ENCODE measurements around the gene DCAF4L1. TPM values are rescaled to one million over a fixed set of nuclear protein-coding genes. Genes with fewer than 3 reads are reported as not detected.
A peak's percentile ranks its signal among the peaks of the same experiment; 100 is the strongest.

The DCAF4L1 gene
- total and polyA plus RNA-seq, 5 donors: 0.07 to 0.42 (median 0.12) TPM

DNA sequence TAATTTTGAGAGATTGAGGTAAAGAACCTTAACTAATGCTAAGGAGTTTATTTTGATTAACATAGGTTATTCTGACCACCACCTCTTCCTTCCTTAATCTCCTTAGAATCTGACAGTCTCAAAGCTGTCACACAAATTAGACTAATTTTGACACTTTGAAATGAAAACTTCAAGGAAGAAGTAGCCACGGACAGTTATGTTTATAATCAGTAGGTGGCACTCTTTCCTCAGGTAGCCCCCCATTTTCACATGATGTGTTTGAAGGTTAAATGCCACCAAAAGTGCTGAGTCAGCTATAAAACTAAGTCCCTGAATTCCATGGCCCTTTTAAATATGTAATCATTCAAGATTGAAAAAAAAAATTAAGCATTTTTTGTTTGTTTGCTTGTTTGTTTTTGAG, 23.9 kb upstream of the DCAF4L1 start:
- DNase-seq: no peak
- no peak overlapping the region for H3K27ac ChIP-seq (ENCODE audit: low read length)
- no peaks in the 10 kb centered on the region for H3K4me1 ChIP-seq (ENCODE audit: control insufficient read depth, insufficient read depth, low read length)
- H3K9me3 ChIP-seq (ENCODE audit: control insufficient read depth, low read length): no peaks in the 10 kb centered on the region
- 42% methylated on average over 1 of the region's 1 CpG for WGBS
- H3K4me3 ChIP-seq (ENCODE audit: low read length): no peak overlapping the region
- ATAC-seq: no peak
- H3K27me3 ChIP-seq (ENCODE audit: control insufficient read depth, insufficient read depth): no peaks in the 10 kb centered on the region
- intact Hi-C loops (cut with DNase I): no loop called here

DNA sequence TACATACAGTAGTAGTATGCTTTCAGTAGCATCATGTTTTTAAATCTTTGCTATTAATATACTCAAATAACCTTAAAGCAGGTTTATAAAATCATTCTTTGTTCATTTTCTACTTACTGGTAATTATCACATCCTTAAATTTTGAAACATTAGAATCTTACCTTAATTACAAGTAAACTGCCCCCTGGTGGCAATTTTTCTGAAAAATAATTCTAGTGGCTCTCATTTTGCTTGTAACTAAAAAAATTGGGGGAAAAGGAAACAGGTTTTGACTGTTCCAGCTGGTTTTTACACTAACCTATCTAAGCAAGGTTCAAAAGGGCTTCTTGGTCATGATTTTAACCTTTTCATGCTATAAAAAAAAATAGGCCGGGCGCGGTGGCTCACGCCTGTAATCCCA, 18.5 kb upstream of the DCAF4L1 start:
- Histone ChIP-seq H3K4me1 (ENCODE audit: control insufficient read depth, insufficient read depth, low read length) (no peaks in the 10 kb centered on the region), H3K27ac (ENCODE audit: low read length) (no peak overlapping the region), H3K4me3 (ENCODE audit: low read length) (no peak overlapping the region), H3K27me3 (ENCODE audit: control insufficient read depth, insufficient read depth) (no peaks in the 10 kb centered on the region), H3K9me3 (ENCODE audit: control insufficient read depth, low read length) (no peaks in the 10 kb centered on the region)
- ATAC-seq: no peak
- intact Hi-C loops (cut with DNase I): no loop called here
- 92% methylated on average over 4 of the region's 4 CpGs for WGBS
- DNase-seq: no peak

DNA sequence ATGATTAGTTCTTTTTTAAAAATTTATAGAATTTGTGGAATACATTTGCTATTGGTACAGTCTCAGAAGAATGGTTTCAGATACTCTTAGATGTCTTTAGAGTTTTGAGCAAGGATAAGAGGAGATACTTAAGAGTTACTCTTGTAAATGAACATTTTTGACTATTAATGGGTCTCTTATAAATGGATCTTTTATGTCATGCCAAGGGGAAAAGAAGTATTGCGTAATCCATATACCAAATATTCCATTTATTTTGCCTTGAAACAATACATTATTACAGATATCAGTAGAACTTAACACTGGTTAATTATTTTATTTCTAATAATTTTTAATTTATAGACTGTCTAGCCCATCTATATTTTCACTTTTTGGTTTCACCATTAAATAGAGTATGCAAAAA, 17.2 kb upstream of the DCAF4L1 start:
- intact Hi-C loops (cut with DNase I): no loop called here
- H3K4me1 ChIP-seq (ENCODE audit: control insufficient read depth, insufficient read depth, low read length): no peaks in the 10 kb centered on the region
- H3K27me3 ChIP-seq (ENCODE audit: control insufficient read depth, insufficient read depth): no peaks in the 10 kb centered on the region
- ATAC-seq (no peak), DNase-seq (no peak)
- H3K27ac ChIP-seq (ENCODE audit: low read length): no peak overlapping the region
- H3K4me3 ChIP-seq (ENCODE audit: low read length): no peak overlapping the region
- 95% methylated on average over 1 of the region's 1 CpG for WGBS
- no peaks in the 10 kb centered on the region for H3K9me3 ChIP-seq (ENCODE audit: control insufficient read depth, low read length)

DNA sequence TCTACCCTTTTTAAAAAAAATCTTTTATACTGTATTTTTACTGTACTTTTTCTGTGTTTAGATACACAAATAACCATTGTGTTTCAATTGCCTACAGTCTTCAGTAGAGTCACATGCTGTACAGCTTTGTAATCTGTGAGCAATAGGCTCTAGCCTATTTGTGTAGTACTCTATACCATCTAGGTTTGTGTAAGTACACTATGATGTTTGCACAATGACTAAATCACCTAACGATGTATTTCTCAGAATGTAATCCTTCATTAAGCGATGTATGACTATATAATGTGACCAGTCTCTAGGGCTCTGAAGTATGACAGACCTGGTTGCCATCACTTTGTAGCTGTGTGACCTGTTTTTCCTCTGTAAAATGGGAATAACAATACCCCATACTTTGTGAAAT, 14.2 kb upstream of the DCAF4L1 start:
- no peak overlapping the region for H3K27ac ChIP-seq (ENCODE audit: low read length)
- no peaks in the 10 kb centered on the region for H3K9me3 ChIP-seq (ENCODE audit: control insufficient read depth, low read length)
- DNase-seq: no peak
- intact Hi-C loops (cut with DNase I): no loop called here
- WGBS: 97% methylated on average over 2 of the region's 2 CpGs
- no peaks in the 10 kb centered on the region for H3K4me1 ChIP-seq (ENCODE audit: control insufficient read depth, insufficient read depth, low read length)
- H3K4me3 ChIP-seq (ENCODE audit: low read length): no peak overlapping the region
- H3K27me3 ChIP-seq (ENCODE audit: control insufficient read depth, insufficient read depth): no peaks in the 10 kb centered on the region
- ATAC-seq: no peak

DNA sequence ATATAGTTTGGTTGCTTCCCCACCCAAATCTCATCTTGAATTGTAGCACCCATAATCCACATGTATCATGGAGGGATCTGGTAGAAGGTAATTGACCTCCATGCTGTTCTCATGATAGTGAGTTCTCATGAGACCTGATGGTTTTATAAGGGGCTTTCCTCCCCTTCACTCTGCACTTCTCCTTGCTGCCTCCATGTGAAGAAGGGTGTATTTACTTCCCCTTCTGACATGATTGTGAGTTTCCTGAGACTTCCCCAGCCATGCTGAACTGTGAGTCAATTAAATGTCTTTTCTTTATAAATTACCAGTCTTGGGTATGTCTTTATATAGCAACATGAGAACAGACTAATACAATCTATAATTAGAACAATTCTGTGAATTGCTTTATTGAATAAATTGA, 11.9 kb upstream of the DCAF4L1 start:
- DNase-seq (no peak), ATAC-seq (no peak)
- H3K4me3 ChIP-seq (ENCODE audit: low read length): no peak overlapping the region

DNA sequence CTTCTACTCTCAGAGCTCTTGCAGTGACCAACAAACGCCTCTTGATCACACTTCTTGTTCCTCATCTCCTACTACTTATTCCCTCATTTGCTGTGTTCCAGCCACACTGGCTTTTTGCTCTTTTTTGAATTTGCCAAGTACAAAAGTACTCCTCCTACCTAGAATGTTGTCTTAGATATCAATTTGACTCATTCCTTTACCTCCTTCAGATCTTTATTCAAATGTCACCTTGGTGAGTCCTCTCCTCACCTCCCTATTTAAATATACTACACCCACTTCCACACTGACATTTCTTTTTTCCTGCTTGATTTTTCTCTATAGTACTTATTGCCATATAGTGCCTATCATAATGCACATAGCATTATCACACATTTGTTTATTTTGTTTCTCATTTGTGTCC, 6.2 kb upstream of the DCAF4L1 start:
- Histone ChIP-seq H3K9me3 (ENCODE audit: control insufficient read depth, low read length) (no peaks in the 10 kb centered on the region), H3K27ac (ENCODE audit: low read length) (no peak overlapping the region), H3K4me1 (ENCODE audit: control insufficient read depth, insufficient read depth, low read length) (no peaks in the 10 kb centered on the region), H3K4me3 (ENCODE audit: low read length) (no peak overlapping the region), H3K27me3 (ENCODE audit: control insufficient read depth, insufficient read depth) (no peaks in the 10 kb centered on the region)
- DNase-seq (no peak), ATAC-seq (no peak)
- 77% methylated on average over 1 of the region's 1 CpG for WGBS
- intact Hi-C loops (cut with DNase I): no loop called here

More for the DNA sequence above, 11.9 kb upstream of the DCAF4L1 start:
- no peaks in the 10 kb centered on the region for H3K4me1 ChIP-seq (ENCODE audit: control insufficient read depth, insufficient read depth, low read length)
- H3K27ac ChIP-seq (ENCODE audit: low read length): no peak overlapping the region
- no peaks in the 10 kb centered on the region for H3K9me3 ChIP-seq (ENCODE audit: control insufficient read depth, low read length)
- intact Hi-C loops (cut with DNase I): no loop called here
- H3K27me3 ChIP-seq (ENCODE audit: control insufficient read depth, insufficient read depth): no peaks in the 10 kb centered on the region

DNA sequence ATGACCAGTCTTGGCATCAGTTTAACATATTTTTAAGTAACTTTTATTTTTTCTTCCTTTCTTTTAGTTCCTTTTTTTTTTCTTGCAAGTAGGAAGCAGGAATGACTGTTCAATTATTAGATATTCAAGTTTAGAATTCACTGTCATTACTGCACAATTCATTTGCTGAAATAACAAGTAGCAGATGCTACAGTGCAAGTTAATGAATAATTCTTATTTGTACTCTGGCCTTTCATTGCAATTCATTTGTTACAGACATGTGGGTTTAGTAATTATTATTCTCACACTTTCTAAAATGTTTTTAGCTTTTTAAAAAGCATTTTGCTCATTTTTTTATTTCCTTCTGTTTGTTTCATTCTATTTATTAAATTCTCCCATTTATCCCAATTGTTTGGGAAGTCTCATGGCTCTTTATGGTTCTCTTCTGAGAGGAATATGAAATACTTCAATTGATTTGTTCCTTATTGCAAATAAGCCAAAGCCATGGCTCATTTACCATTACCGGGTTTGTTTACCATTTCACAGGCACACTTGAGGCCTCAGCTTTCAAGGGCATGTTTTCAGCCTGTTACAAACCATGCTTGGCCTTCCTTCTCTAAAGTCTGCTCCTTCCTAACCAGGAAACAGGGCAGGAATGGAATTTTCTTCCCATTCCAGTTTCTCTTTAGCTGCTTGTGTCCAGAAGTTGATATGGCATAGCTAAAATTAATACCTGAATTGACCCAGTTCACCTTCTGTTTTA, 4.6 kb upstream of the DCAF4L1 start:
- Histone ChIP-seq H3K27me3 (ENCODE audit: control insufficient read depth, insufficient read depth) (no peaks in the 10 kb centered on the region), H3K27ac (ENCODE audit: low read length) (no peak overlapping the region), H3K4me1 (ENCODE audit: control insufficient read depth, insufficient read depth, low read length) (no peaks in the 10 kb centered on the region), H3K4me3 (ENCODE audit: low read length) (no peak overlapping the region), H3K9me3 (ENCODE audit: control insufficient read depth, low read length) (no peaks in the 10 kb centered on the region)
- 77% methylated on average over 1 of the region's 1 CpG for WGBS
- no peak for ATAC-seq
- intact Hi-C loops (cut with DNase I): no loop called here
- DNase-seq: no peak

DNA sequence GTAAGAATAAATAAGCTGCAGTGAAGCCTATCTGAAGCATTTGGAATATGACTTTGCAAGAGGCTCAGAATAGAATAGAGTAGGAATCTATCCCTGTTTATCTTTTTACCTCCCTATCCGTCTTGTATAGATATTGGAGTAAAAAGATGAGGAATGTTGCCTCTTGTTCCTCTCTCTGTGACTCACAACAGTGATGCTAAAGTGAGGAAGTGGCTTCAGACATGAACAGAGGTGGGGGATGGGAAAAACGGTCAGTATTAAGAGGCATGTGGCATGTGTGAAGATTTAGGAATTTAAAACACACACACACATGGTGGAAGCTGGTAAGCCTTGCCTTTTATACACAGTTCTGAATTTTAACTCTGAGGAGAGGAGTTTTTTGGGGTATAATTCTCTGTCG, 3.8 kb upstream of the DCAF4L1 start:
- 42% methylated on average over 3 of the region's 3 CpGs for WGBS
- ATAC-seq (no peak), DNase-seq (no peak)
- no peak overlapping the region for H3K4me3 ChIP-seq (ENCODE audit: low read length)
- no peaks in the 10 kb centered on the region for H3K4me1 ChIP-seq (ENCODE audit: control insufficient read depth, insufficient read depth, low read length)
- no peak overlapping the region for H3K27ac ChIP-seq (ENCODE audit: low read length)
- intact Hi-C loops (cut with DNase I): no loop called here
- no peaks in the 10 kb centered on the region for H3K9me3 ChIP-seq (ENCODE audit: control insufficient read depth, low read length)
- no peaks in the 10 kb centered on the region for H3K27me3 ChIP-seq (ENCODE audit: control insufficient read depth, insufficient read depth)

DNA sequence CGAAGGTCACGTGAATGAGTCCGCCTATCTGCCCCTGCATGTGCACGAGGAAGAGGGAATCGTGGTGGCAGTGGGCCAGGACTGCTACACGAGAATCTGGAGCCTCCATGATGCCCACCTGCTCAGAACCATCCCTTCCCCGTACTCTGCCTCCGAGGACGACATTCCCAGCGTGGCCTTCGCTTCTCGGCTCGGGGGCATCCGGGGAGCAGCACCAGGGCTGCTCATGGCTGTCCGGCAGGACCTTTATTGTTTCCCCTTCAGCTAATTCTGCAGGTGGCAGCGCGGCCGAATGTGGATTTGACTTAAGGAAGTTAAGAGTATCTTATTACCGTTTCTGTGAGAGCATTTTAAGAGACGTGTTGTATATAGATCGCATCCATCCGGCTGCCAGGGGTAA, 1.2 kb downstream of the DCAF4L1 start:
- Histone ChIP-seq H3K9me3 (ENCODE audit: control insufficient read depth, low read length) (no peaks in the 10 kb centered on the region), H3K27me3 (ENCODE audit: control insufficient read depth, insufficient read depth) (no peaks in the 10 kb centered on the region), H3K27ac (ENCODE audit: low read length) (no peak overlapping the region), H3K4me3 (ENCODE audit: low read length) (no peak overlapping the region), H3K4me1 (ENCODE audit: control insufficient read depth, insufficient read depth, low read length) (no peaks in the 10 kb centered on the region)
- intact Hi-C loops (cut with DNase I): no loop called here
- 91% methylated on average over 22 of the region's 22 CpGs for WGBS
- DNase-seq: peak in 1 of 3 donors; percentile 50
- ATAC-seq: no peak

DNA sequence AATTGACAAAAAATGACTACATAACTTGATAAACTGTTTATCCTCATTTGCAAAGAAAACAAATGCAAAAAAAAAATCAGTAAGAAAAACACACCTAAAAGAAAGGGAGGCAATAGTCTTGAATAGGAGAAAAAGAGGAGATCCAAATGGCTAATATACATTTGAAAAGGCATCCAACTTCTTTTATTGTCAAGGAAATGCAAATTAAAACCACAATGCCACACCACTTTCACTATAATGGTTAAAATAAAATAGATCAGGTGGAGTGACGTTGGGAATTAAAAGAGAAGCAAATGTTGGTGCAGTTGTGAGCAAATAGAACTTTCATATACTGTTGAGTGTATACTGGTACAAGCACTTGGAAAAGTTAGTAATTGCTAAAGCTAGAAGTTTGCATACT, 3.6 kb downstream of the DCAF4L1 start:
- H3K4me3 ChIP-seq (ENCODE audit: low read length): no peak overlapping the region
- no peak for ATAC-seq
- intact Hi-C loops (cut with DNase I): no loop called here
- no peaks in the 10 kb centered on the region for H3K4me1 ChIP-seq (ENCODE audit: control insufficient read depth, insufficient read depth, low read length)
- 38% methylated on average over 1 of the region's 1 CpG for WGBS
- no peak for DNase-seq
- H3K27ac ChIP-seq (ENCODE audit: low read length): no peak overlapping the region
- H3K9me3 ChIP-seq (ENCODE audit: control insufficient read depth, low read length): no peaks in the 10 kb centered on the region
- no peaks in the 10 kb centered on the region for H3K27me3 ChIP-seq (ENCODE audit: control insufficient read depth, insufficient read depth)

DNA sequence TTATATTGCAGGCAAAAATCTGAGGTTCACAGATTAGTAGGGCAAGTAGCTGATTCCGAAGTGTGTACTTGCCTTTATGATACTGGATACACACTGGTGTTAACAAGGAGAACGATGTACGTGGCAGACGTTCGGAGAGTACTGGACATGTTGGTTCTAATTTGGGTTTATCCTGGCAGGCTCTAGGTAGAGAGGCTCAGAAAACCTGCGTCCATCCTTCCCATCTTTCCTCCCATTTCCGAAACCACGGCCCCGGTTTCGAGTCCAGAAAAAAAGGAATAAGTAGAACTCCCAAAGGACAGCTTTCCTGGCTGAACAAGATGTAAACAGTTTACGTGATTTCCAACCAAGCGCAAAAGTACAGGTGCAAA, 8.4 kb downstream of the DCAF4L1 start:
- ATAC-seq: peak; percentile 13 to 41
- intact Hi-C loops (cut with DNase I): no loop called here
- Histone ChIP-seq H3K4me3 (ENCODE audit: low read length) (peak overlapping the region; percentile 67), H3K9me3 (ENCODE audit: control insufficient read depth, low read length) (no peaks in the 10 kb centered on the region), H3K4me1 (ENCODE audit: control insufficient read depth, insufficient read depth, low read length) (peaks cover 6% of the 10 kb centered on the region), H3K27ac (ENCODE audit: low read length) (peak overlapping the region; percentile 91), H3K27me3 (ENCODE audit: control insufficient read depth, insufficient read depth) (no peaks in the 10 kb centered on the region)
- under 1% methylated on average over 12 of the region's 12 CpGs for WGBS
- no peak for DNase-seq
